ENCODE results near the gene E4F1.

DNA sequence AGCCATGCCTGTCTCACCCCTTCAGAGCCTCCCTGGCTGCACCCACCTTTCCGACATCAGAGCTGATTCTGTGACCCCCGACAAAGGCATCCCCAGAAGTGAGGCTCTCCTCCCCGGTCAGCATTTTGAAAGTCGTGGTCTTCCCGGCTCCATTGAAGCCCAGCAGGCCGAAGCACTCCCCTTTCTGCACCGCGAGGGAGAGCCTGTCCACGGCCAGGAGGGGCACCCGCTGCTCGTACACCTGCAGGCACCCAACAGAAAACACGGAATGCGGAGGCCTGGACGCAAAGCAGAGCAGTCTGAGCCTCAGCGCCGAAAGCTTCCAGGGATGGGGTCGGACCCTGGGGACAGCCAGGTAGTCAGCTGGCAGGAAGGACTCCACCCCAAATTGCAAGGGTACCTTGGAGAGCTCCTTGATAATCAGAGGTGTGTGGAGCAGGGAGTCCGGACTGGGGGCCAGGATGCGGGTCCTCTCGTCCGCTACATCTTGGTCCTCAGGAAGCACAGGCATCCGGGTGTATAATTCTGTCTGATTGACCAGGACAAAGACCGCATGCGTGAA is 57.7 kb downstream of the E4F1 start:
- TF ChIP-seq CTCF (IDR thresholded peaks at IDR 0.05; ENCODE audit: low read depth, low read length) (no peak), EZH2phosphoT487 (IDR thresholded peaks at IDR 0.05; ENCODE audit: low read depth) (no peak)

Measured in OCI-LY3 (cell line).